Ishikawa (cell line): ENCODE data around the gene RAI2.

Experiments used
- CEBPB ChIP-seq: IDR thresholded peaks from 2 replicates; pipeline ENCODE4 v1.6.1; 2012
- CREB1 ChIP-seq: IDR thresholded peaks from 2 replicates; pipeline ENCODE4 v1.6.1; 2012; ENCODE audit warnings: low read depth
- EP300 ChIP-seq: IDR thresholded peaks from 2 replicates; pipeline ENCODE4 v1.6.1; 2012; ENCODE audit warnings: borderline replicate concordance
- NFIC ChIP-seq: IDR thresholded peaks from 2 replicates; pipeline ENCODE4 v1.6.1; 2012
- TF ChIP-seq, protein P1 (sequence below): IDR thresholded peaks from 2 replicates; pipeline ENCODE4 v1.6.1; 2012
- TF ChIP-seq, protein P2 (sequence below): IDR thresholded peaks from 2 replicates; pipeline ENCODE4 v1.6.1; 2012; ENCODE audit warnings: low read depth, mild to moderate bottlenecking
- TF ChIP-seq, protein P3 (sequence below): IDR thresholded peaks from 2 replicates; pipeline ENCODE4 v1.6.1; 2012

GRCh38 chrX:17802756-17803155, 58.3 kb downstream of the RAI2 start:
- TF ChIP-seq, protein P1, sequence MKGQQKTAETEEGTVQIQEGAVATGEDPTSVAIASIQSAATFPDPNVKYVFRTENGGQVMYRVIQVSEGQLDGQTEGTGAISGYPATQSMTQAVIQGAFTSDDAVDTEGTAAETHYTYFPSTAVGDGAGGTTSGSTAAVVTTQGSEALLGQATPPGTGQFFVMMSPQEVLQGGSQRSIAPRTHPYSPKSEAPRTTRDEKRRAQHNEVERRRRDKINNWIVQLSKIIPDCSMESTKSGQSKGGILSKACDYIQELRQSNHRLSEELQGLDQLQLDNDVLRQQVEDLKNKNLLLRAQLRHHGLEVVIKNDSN, result no peak
- TF ChIP-seq CREB1 (no peak), NFIC (no peak), CEBPB (no peak), EP300 (no peak)
- TF ChIP-seq, protein P2, sequence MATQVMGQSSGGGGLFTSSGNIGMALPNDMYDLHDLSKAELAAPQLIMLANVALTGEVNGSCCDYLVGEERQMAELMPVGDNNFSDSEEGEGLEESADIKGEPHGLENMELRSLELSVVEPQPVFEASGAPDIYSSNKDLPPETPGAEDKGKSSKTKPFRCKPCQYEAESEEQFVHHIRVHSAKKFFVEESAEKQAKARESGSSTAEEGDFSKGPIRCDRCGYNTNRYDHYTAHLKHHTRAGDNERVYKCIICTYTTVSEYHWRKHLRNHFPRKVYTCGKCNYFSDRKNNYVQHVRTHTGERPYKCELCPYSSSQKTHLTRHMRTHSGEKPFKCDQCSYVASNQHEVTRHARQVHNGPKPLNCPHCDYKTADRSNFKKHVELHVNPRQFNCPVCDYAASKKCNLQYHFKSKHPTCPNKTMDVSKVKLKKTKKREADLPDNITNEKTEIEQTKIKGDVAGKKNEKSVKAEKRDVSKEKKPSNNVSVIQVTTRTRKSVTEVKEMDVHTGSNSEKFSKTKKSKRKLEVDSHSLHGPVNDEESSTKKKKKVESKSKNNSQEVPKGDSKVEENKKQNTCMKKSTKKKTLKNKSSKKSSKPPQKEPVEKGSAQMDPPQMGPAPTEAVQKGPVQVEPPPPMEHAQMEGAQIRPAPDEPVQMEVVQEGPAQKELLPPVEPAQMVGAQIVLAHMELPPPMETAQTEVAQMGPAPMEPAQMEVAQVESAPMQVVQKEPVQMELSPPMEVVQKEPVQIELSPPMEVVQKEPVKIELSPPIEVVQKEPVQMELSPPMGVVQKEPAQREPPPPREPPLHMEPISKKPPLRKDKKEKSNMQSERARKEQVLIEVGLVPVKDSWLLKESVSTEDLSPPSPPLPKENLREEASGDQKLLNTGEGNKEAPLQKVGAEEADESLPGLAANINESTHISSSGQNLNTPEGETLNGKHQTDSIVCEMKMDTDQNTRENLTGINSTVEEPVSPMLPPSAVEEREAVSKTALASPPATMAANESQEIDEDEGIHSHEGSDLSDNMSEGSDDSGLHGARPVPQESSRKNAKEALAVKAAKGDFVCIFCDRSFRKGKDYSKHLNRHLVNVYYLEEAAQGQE, result no peak
- TF ChIP-seq, protein P3, sequence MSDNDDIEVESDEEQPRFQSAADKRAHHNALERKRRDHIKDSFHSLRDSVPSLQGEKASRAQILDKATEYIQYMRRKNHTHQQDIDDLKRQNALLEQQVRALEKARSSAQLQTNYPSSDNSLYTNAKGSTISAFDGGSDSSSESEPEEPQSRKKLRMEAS, result no peak
